Upper lobe of left lung (tissue), 6 donors: ENCODE measurements around the gene CIRBP. TPM values are rescaled to one million over a fixed set of nuclear protein-coding genes. Genes with fewer than 3 reads are reported as not detected.

Experiments used
- ATAC-seq, 2 donors: fragments of 200-7000 bp; cut with Tn5 transposase; one replicate each; pipeline ENCODE4 v1.9.1; 2022; ENCODE audit warnings: mild to moderate bottlenecking in 2 of 2, moderate library complexity in 2 of 2; ENCODE audit not compliant: low FRiP score in 2 of 2
- DNase-seq, 2 donors: peaks; one replicate each; pipeline ENCODE4 v3.0.0-alpha.2; 2019 to 2020
- H3K27ac ChIP-seq, 4 donors: fragments of 200-600 bp; sonication (generic); one replicate each; pipeline ENCODE4 v1.5.1; 2016 to 2019
- H3K27me3 ChIP-seq, 4 donors: fragments of 200-600 bp; sonication (generic); one replicate each; pipeline ENCODE4 v1.5.1; 2017 to 2019
- H3K36me3 ChIP-seq, 4 donors: fragments of 200-600 bp; sonication (generic); one replicate each; pipeline ENCODE4 v1.5.1; 2016 to 2019
- H3K4me1 ChIP-seq, 4 donors: fragments of 200-600 bp; sonication (generic); one replicate each; pipeline ENCODE4 v1.5.1; 2018 to 2019
- H3K4me3 ChIP-seq, 4 donors: fragments of 200-600 bp; sonication (generic); one replicate each; pipeline ENCODE4 v1.5.1; 2017 to 2019; ENCODE audit warnings: mild to moderate bottlenecking in 2 of 4, moderate library complexity in 1 of 4
- H3K9me3 ChIP-seq, 4 donors: fragments of 200-600 bp; sonication (generic); one replicate each; pipeline ENCODE4 v1.5.1; 2018 to 2019
- CTCF ChIP-seq, 6 experiments: fragments of 450-650 bp in 4 of 6; fragments of 200-600 bp in 2 of 6; sonication (generic) in 2 of 6; IDR thresholded peaks; one replicate each; pipeline ENCODE4 v1.5.1; 2016 to 2019; ENCODE audit warnings: antibody characterized with exemption in 6 of 6
- EP300 ChIP-seq, 4 donors: sonication (generic); formaldehyde crosslinking; IDR thresholded peaks; one replicate each; pipeline ENCODE4 v1.5.1; 2017; ENCODE audit warnings: antibody characterized with exemption in 4 of 4, control low read depth in 2 of 4
- POLR2A ChIP-seq, 4 donors: fragments of 450-650 bp; IDR thresholded peaks; one replicate each; pipeline ENCODE4 v1.5.1; 2016 to 2017; ENCODE audit warnings: antibody characterized with exemption in 4 of 4, mild to moderate bottlenecking in 2 of 4
- POLR2AphosphoS5 ChIP-seq, 2 donors: sonication (generic); formaldehyde crosslinking; IDR thresholded peaks; one replicate each; pipeline ENCODE4 v1.5.1; 2017; ENCODE audit warnings: antibody characterized with exemption in 2 of 2
- WGBS, 2 donors: methylation state at CpG; one replicate each; pipeline ENCODE4 v1.1.5; 2017 to 2018; 5-methylcytosine and 5-hydroxymethylcytosine counted together
- total RNA-seq, 6 donors: library from RNA; depleted of rRNA in 4 of 6; stranded (reverse); fragments of >200 nt in 4 of 6; gene quantifications; one replicate each; pipeline versions ENCODE4 v1.1.0 to v1.2.1, GENCODE V29; 2016 to 2021
- donor health status: DM: no; HTN: no; CAD: no; lungs with moderate emphysema.
- donor health status: DM: no; HTN: yes; CAD: no; lungs with severe emphysema.

The CIRBP gene
- total RNA-seq, 6 donors from 2014 or later: 326 to 1,348 (median 441) TPM

DNA sequence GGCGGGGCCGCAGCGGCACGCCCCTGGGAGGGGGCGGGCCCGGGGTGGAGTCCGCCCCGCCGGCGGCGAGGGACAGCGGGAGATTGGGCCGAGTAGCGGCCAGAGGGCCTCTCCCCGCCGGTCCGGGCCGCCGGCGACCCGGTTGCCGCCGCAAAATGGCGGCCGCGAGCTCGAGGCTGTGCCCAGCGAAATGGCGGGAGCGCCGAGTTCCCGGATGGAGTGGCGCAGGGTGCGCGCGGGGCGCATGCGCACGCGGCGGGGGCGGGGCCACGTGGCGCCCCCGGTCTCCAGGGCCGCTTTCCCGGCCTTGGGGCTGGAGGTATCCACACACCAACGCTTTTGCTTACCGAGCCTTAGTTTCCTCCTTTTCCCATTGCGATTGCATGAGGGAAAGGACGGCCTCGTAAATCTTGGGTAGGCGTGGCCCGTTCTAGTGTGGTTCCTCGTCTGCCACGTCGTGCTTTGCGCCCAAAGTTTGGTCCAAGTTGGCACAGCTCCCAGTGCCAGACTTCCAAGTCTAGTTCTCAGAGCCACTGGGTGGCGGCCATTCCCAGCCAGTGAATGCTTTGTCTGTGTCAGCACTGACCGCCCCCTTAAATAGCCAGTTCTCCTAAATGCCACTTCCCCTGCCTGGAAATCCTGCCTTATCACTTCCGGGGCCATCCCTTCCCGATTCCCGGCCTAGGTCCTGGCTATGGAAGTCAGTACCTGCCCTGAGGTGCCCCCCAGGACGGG, 513 bp downstream of the CIRBP start:
- WGBS, 2 donors: 2 to 3% methylated on average over 12 to 13 of the region's 64 CpGs
- Histone ChIP-seq H3K4me3 (peak overlapping the region; percentile 65 to 89 (median 75)), H3K4me1 (peaks cover 85 to 93% (median 88%) of the 10 kb centered on the region in 4 donors), H3K27ac (peak overlapping the region; percentile 94 to 100 (median 99)), H3K9me3 (no peaks in the 10 kb centered on the region), H3K36me3 (peaks cover 30 to 46% (median 38%) of the 10 kb centered on the region in 4 donors), H3K27me3 (no peaks in the 10 kb centered on the region)
- peak in 1 of 2 donors; percentile 53 for ATAC-seq
- TF ChIP-seq POLR2AphosphoS5 (IDR thresholded peaks at IDR 0.05): peak; percentile 7 to 75
- no peak for TF ChIP-seq POLR2A (IDR thresholded peaks at IDR 0.05)
- peak in 3 of 4 donors; percentile 9 to 42 (median 26) for TF ChIP-seq EP300 (IDR thresholded peaks at IDR 0.05)
- peak in 1 of 6 experiments; percentile 21 for TF ChIP-seq CTCF (IDR thresholded peaks at IDR 0.05)
- peak; percentile 86 to 97 for DNase-seq

GRCh38 chr19:1270213-1270853, 1.2 kb downstream of the CIRBP start:
- WGBS, 2 donors: 16 to 22% methylated on average over 7 to 8 of the region's 8 CpGs
- ATAC-seq (no peak), DNase-seq (peak; percentile 58 to 61)

DNA sequence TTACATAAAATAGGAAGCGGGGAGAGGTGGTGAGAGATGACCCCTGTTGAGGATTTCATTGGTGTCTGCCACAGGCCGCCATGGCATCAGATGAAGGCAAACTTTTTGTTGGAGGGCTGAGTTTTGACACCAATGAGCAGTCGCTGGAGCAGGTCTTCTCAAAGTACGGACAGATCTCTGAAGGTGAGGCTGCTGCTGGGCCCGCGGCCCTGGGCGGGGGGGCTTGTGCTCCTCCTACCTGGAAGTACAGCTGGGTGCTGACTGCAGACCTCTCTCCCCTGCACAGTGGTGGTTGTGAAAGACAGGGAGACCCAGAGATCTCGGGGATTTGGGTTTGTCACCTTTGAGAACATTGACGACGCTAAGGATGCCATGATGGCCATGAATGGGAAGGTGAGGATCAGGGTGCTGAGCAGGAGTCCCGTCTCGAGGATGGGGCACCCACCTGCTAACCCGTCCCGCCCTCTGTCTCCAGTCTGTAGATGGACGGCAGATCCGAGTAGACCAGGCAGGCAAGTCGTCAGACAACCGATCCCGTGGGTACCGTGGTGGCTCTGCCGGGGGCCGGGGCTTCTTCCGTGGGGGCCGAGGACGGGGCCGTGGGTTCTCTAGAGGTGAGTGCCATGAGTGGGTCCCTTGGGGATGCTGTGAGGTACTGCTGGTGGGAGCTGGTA, 1.9 kb downstream of the CIRBP start:
- H3K4me1 ChIP-seq: peaks cover 79 to 89% (median 81%) of the 10 kb centered on the region in 4 donors
- TF ChIP-seq POLR2AphosphoS5 (IDR thresholded peaks at IDR 0.05) (no peak), CTCF (IDR thresholded peaks at IDR 0.05) (no peak)
- H3K4me3 ChIP-seq: peak overlapping the region in 3 of 4 donors; percentile 65 to 89 (median 80)
- no peaks in the 10 kb centered on the region for H3K9me3 ChIP-seq
- 63 to 68% methylated on average over 25 to 26 of the region's 26 CpGs for WGBS, 2 donors
- no peaks in the 10 kb centered on the region for H3K27me3 ChIP-seq
- DNase-seq (peak; percentile 56 to 85), ATAC-seq (no peak)
- H3K36me3 ChIP-seq: peaks cover 32 to 50% (median 44%) of the 10 kb centered on the region in 4 donors
- H3K27ac ChIP-seq: peak overlapping the region; percentile 94 to 100 (median 99)

More at GRCh38 chr19:1270213-1270853, 1.2 kb downstream of the CIRBP start:
- no peak for TF ChIP-seq EP300 (IDR thresholded peaks at IDR 0.05)
- no peak for TF ChIP-seq POLR2A (IDR thresholded peaks at IDR 0.05)
- TF ChIP-seq POLR2AphosphoS5 (IDR thresholded peaks at IDR 0.05): no peak
- TF ChIP-seq CTCF (IDR thresholded peaks at IDR 0.05): no peak
- no peaks in the 10 kb centered on the region for H3K27me3 ChIP-seq
- peaks cover 85 to 93% (median 87%) of the 10 kb centered on the region in 4 donors for H3K4me1 ChIP-seq
- no peaks in the 10 kb centered on the region for H3K9me3 ChIP-seq
- H3K4me3 ChIP-seq: peak overlapping the region; percentile 65 to 89 (median 75)
- peak overlapping the region; percentile 94 to 100 (median 99) for H3K27ac ChIP-seq
- H3K36me3 ChIP-seq: peaks cover 32 to 50% (median 44%) of the 10 kb centered on the region in 4 donors

DNA sequence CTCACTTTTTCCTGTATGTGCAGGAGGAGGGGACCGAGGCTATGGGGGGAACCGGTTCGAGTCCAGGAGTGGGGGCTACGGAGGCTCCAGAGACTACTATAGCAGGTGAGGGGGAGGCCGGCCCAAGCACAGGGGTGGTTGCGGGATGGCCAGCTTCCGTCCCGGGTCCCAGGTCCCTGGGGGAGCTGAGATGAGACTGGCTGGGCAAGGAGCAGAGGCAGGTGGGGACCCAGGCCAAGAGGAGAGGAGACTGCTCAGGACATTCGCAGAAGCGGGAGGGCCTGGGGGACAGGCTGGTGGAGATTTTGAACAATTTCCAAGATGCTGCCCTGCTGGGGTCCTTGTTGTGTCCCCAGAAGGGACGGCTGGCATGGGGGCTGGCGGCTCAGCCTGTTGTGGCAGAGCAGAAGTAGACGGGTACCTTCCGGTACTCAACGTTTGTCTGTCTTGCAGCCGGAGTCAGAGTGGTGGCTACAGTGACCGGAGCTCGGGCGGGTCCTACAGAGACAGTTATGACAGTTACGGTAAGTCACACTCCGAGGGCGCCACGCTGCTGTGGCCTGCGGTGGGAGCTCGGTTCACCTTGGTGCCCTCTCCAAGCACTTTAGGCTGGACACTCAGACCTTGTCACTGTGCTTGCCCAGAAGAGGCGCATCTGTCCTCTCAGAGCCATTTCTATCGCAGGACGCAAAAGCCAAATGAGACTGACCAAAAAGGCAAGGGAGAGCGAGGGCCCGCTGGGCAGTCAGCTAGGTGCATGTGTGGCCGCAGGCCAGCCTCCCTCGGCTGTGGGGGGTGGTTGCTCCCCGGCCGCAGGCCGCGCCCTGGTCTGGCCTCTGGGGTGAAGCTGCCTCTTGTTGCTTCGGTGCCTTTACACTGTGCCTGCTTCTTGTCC, 2.6 kb downstream of the CIRBP start:
- no peak for ATAC-seq
- Histone ChIP-seq H3K4me1 (peaks cover 79 to 89% (median 81%) of the 10 kb centered on the region in 4 donors), H3K27me3 (no peaks in the 10 kb centered on the region), H3K9me3 (no peaks in the 10 kb centered on the region), H3K27ac (peak overlapping the region; percentile 94 to 100 (median 99)), H3K36me3 (peaks cover 32 to 50% (median 44%) of the 10 kb centered on the region in 4 donors), H3K4me3 (peak overlapping the region in 2 of 4 donors; percentile 80 to 89)
- TF ChIP-seq CTCF (IDR thresholded peaks at IDR 0.05) (no peak), EP300 (IDR thresholded peaks at IDR 0.05) (no peak), POLR2AphosphoS5 (IDR thresholded peaks at IDR 0.05) (peak in 1 of 2 donors; percentile 6)
- DNase-seq: peak; percentile 59 to 89
- WGBS, 2 donors: 74 to 75% methylated on average over 34 to 36 of the region's 37 CpGs
